SK-N-SH (cell line): Measurements from ENCODE around the gene B4GALT3. TPM values are rescaled to one million over a fixed set of nuclear protein-coding genes. Genes with fewer than 3 reads are reported as not detected.

Experiments
- CTCF ChIA-PET: fragments of 300-600, 350-600 bp; formaldehyde crosslinking; extraction: SDS; loops from one replicate; lab custom pipeline; 2021; lab: Yijun Ruan, JAX
- POLR2A ChIA-PET: fragments of 350-600 bp; sonication (Branson Sonifier 250); formaldehyde crosslinking; extraction: SDS; loops from one replicate; lab custom pipeline; 2020; ENCODE audit warnings: antibody characterized with exemption, inconsistent platforms; lab: Yijun Ruan, JAX
- DNase-seq: peaks from one replicate; pipeline ENCODE4 v3.0.0; 2012
- H2AFZ ChIP-seq: fragments of 200-600 bp; sonication (generic); 2 replicates; pipeline ENCODE4 v1.8.1; 2016; ENCODE audit warnings: antibody characterized with exemption, mild to moderate bottlenecking, low read depth
- H3F3A ChIP-seq: fragments of 200-600 bp; sonication (generic); replicated peaks from 2 replicates; pipeline ENCODE3; 2016; ENCODE audit warnings: antibody characterized with exemption, mild to moderate bottlenecking; ENCODE audit not compliant: insufficient read depth
- H3K27ac ChIP-seq, 2 experiments: fragments of 200-500 bp in 1 of 2; fragments of 200-600 bp in 1 of 2; sonication (Bioruptor generic) in 1 of 2; sonication (generic), shearing (Covaris generic) in 1 of 2; 2 replicates each; pipeline versions ENCODE4 v1.5.1 to v1.6.1; 2014 to 2016; ENCODE audit warnings: low read depth in 2 of 2, inconsistent platforms in 1 of 2, low read length in 1 of 2, mild to moderate bottlenecking in 1 of 2, mixed read lengths in 1 of 2
- H3K27me3 ChIP-seq: fragments of 200-600 bp; sonication (generic), shearing (Covaris generic); 2 replicates; pipeline ENCODE4 v1.6.1; 2016; ENCODE audit warnings: mixed run types; ENCODE audit not compliant: insufficient read depth
- H3K36me3 ChIP-seq, 2 experiments: fragments of 200-500 bp in 1 of 2; fragments of 200-600 bp in 1 of 2; sonication (Bioruptor generic) in 1 of 2; sonication (generic) in 1 of 2; replicated peaks in 1 of 2; 2 replicates each; pipeline versions ENCODE3 to v1.5.1; 2014 to 2016; ENCODE audit warnings: low read length in 1 of 2, mild to moderate bottlenecking in 1 of 2; ENCODE audit not compliant: insufficient read depth in 2 of 2, control insufficient read depth in 1 of 2
- H3K4me1 ChIP-seq, 2 experiments: fragments of 200-500 bp in 1 of 2; fragments of 200-600 bp in 1 of 2; sonication (Bioruptor generic) in 1 of 2; sonication (generic), shearing (Covaris generic) in 1 of 2; 2 replicates each; pipeline versions ENCODE4 v1.5.1 to v1.6.1; 2014 to 2016; ENCODE audit warnings: low read depth in 1 of 2, low read length in 1 of 2, mixed run types in 1 of 2; ENCODE audit not compliant: insufficient read depth in 2 of 2, control insufficient read depth in 1 of 2
- H3K4me2 ChIP-seq: fragments of 200-600 bp; sonication (generic), shearing (Covaris generic); 2 replicates; pipeline ENCODE4 v1.6.1; 2017; ENCODE audit warnings: mixed run types
- H3K4me3 ChIP-seq, 2 experiments: fragments of 200-500 bp in 1 of 2; fragments of 200-600 bp in 1 of 2; sonication (Bioruptor generic) in 1 of 2; sonication (generic), shearing (Covaris generic) in 1 of 2; 2 replicates each; pipeline versions ENCODE4 v1.5.1 to v1.8.1; 2014 to 2016; ENCODE audit warnings: low read depth in 2 of 2, inconsistent platforms in 1 of 2, low read length in 1 of 2, mild to moderate bottlenecking in 1 of 2, mixed read lengths in 1 of 2, moderate library complexity in 1 of 2
- H3K79me2 ChIP-seq: fragments of 200-600 bp; sonication (generic); 2 replicates; pipeline ENCODE4 v1.8.1; 2017; ENCODE audit warnings: mild to moderate bottlenecking; ENCODE audit not compliant: insufficient read depth
- H3K9ac ChIP-seq: fragments of 200-600 bp; sonication (generic); 2 replicates; pipeline ENCODE4 v1.6.1; 2017; ENCODE audit warnings: mixed run types
- H3K9me2 ChIP-seq: fragments of 200-600 bp; sonication (generic); 2 replicates; pipeline ENCODE4 v1.6.1; 2017; ENCODE audit warnings: mixed run types
- H3K9me3 ChIP-seq: fragments of 200-600 bp; sonication (generic); 2 replicates; pipeline ENCODE4 v1.6.1; 2017; ENCODE audit warnings: mixed run types, mild to moderate bottlenecking, moderate library complexity
- H4K20me1 ChIP-seq: fragments of 200-600 bp; sonication (generic); 2 replicates; pipeline ENCODE4 v1.6.1; 2017; ENCODE audit warnings: mild to moderate bottlenecking, mixed run types; ENCODE audit not compliant: insufficient read depth
- CHD2 ChIP-seq: fragments of 150-350 bp; IDR thresholded peaks from 2 replicates; pipeline ENCODE4 v1.6.1; 2018; ENCODE audit warnings: low read length; ENCODE audit not compliant: partially characterized antibody
- CTCF ChIP-seq: fragments of 200-600 bp; sonication (generic); IDR thresholded peaks from 2 replicates; pipeline ENCODE4 v1.6.1; 2017; ENCODE audit warnings: antibody characterized with exemption, mild to moderate bottlenecking, moderate library complexity
- EZH2phosphoT487 ChIP-seq: fragments of 200-600 bp; sonication (generic); IDR thresholded peaks from 2 replicates; pipeline ENCODE4 v1.6.1; 2017; ENCODE audit warnings: low read depth, mixed run types, mild to moderate bottlenecking, antibody characterized with exemption, moderate library complexity, borderline replicate concordance
- FOXM1 ChIP-seq: IDR thresholded peaks from 2 replicates; pipeline ENCODE4 v1.4.0; 2012; ENCODE audit warnings: low read depth, mild to moderate bottlenecking
- GATA2 ChIP-seq: sonication (generic); formaldehyde crosslinking; IDR thresholded peaks from 2 replicates; pipeline ENCODE4 v1.5.0; 2020; ENCODE audit warnings: mild to moderate bottlenecking, missing genetic modification reagents
- JUND ChIP-seq: IDR thresholded peaks from 2 replicates; pipeline ENCODE4 v1.4.0; 2012
- RAD21 ChIP-seq: IDR thresholded peaks from 2 replicates; pipeline ENCODE4 v1.6.1; 2012; ENCODE audit warnings: mild to moderate bottlenecking, low read length
- SIN3A ChIP-seq: IDR thresholded peaks from 2 replicates; pipeline ENCODE4 v1.6.1; 2012; ENCODE audit warnings: low read depth, mild to moderate bottlenecking, low read length, moderate library complexity, borderline replicate concordance
- SMC3 ChIP-seq: IDR thresholded peaks from 2 replicates; pipeline ENCODE4 v1.6.1; 2012; ENCODE audit warnings: low read depth, low read length, improper control_type of control experiment
- TCF12 ChIP-seq: IDR thresholded peaks from 2 replicates; pipeline ENCODE4 v1.4.0; 2012
- TEAD4 ChIP-seq: IDR thresholded peaks from 2 replicates; pipeline ENCODE4 v1.4.0; 2012; ENCODE audit warnings: mild to moderate bottlenecking, borderline replicate concordance; ENCODE audit not compliant: insufficient read depth
- WGBS: methylation state at CpG from one replicate; pipeline ENCODE4 v1.1.6; 2017; ENCODE audit warnings: low lambda C conversion rate; 5-methylcytosine and 5-hydroxymethylcytosine counted together
- polyA plus RNA-seq, 3 experiments: library from polyadenylated mRNA; depleted of rRNA; stranded (reverse); fragments of >200 nt; gene quantifications; 2 replicates each; pipeline ENCODE4 v1.2.3, GENCODE V29; 2012
- TF ChIP-seq, protein P1 (sequence below): IDR thresholded peaks from 2 replicates; pipeline ENCODE4 v1.4.0; 2012; ENCODE audit warnings: low read depth
- TF ChIP-seq, protein P2 (sequence below): fragments of 150-350 bp; IDR thresholded peaks from 2 replicates; pipeline ENCODE4 v1.6.1; 2016; ENCODE audit warnings: mild to moderate bottlenecking, low read depth, low read length

B4GALT3 gene
- polyA plus RNA-seq, 1 of the 3 experiments (the other 2 are of a cell fraction): 56.5 TPM

- Histone ChIP-seq H3K27me3 (no peaks in the 10 kb centered on the region), H3K27ac (peak overlapping the region in 1 of 2 experiments; percentile 48; a peak in 2 of 4 replicates), H3K36me3 (peaks cover 0 to 19% of the 10 kb centered on the region in 2 experiments), H3K9me3 (no peaks in the 10 kb centered on the region), H3K9ac (no peak overlapping the region), H3K4me3 (no peak overlapping the region), H3K9me2 (no peaks in the 10 kb centered on the region), H2AFZ (peak overlapping the region; percentile 80), H4K20me1 (no peaks in the 10 kb centered on the region), H3K79me2 (no peaks in the 10 kb centered on the region), H3K4me2 (no peak overlapping the region), H3F3A (no peaks in the 10 kb centered on the region), H3K4me1 (peaks cover 11 to 35% of the 10 kb centered on the region in 2 experiments; a peak in 3 of 4 replicates)
- 29% methylated on average over 8 of the region's 15 CpGs for WGBS
- CTCF ChIA-PET: interaction anchor here (0.6 to 7.0 kb wide), 28 partner anchors 11 to 194 kb away, joined by 3 to 65 read pairs (median 6); partner anchors contain the start of genes APOA2, CFAP126, FCER1G and NDUFS2
- peak; percentile 89 for DNase-seq
- TF ChIP-seq SIN3A (no peak), JUND (no peak), SMC3 (peak; percentile 87), EZH2phosphoT487 (no peak), TCF12 (no peak), GATA2 (CRISPR knock-in tag) (no peak), TEAD4 (no peak), CTCF (peak; percentile 86), RAD21 (peak; percentile 85), FOXM1 (no peak), CHD2 (peak; percentile 37)
- TF ChIP-seq, protein P1, sequence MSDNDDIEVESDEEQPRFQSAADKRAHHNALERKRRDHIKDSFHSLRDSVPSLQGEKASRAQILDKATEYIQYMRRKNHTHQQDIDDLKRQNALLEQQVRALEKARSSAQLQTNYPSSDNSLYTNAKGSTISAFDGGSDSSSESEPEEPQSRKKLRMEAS: no peak
- TF ChIP-seq, protein P2, sequence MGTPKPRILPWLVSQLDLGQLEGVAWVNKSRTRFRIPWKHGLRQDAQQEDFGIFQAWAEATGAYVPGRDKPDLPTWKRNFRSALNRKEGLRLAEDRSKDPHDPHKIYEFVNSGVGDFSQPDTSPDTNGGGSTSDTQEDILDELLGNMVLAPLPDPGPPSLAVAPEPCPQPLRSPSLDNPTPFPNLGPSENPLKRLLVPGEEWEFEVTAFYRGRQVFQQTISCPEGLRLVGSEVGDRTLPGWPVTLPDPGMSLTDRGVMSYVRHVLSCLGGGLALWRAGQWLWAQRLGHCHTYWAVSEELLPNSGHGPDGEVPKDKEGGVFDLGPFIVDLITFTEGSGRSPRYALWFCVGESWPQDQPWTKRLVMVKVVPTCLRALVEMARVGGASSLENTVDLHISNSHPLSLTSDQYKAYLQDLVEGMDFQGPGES: no peak
- POLR2A ChIA-PET: interaction anchor here (1.1 to 1.4 kb wide), 2 partner anchors 9 to 33 kb away, joined by 3 read pairs; partner anchors contain the start of genes NDUFS2 and TOMM40L
These were observed 15.5 kb upstream of the B4GALT3 start for GRCh38 chr1:161192476-161193465.
